ENCODE results near the gene DMD. TPM values are rescaled to one million over a fixed set of nuclear protein-coding genes. Genes with fewer than 3 reads are reported as not detected.

DMD gene
- total RNA-seq, 2 donors from 2014 or later: 19.6 to 24.9 TPM

DNA sequence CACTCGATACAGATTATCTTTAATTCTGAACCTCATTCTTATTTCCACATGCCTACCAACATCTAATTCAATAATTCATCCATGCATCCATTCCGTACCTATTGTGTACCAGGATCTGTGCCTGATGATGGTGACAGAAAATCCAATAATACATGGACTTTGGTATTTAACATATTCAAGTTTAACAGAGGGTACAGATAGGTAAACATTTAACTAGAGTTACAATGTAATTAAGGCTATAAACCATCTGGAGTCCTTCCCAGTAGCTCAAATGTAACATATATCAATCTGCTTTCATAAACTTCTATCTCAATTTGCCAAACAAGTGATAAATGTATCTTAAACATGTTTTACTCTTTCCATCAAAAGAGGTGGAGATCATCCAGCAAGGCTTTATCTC, 1578.0 kb downstream of the DMD start:
- TF ChIP-seq, protein P1, sequence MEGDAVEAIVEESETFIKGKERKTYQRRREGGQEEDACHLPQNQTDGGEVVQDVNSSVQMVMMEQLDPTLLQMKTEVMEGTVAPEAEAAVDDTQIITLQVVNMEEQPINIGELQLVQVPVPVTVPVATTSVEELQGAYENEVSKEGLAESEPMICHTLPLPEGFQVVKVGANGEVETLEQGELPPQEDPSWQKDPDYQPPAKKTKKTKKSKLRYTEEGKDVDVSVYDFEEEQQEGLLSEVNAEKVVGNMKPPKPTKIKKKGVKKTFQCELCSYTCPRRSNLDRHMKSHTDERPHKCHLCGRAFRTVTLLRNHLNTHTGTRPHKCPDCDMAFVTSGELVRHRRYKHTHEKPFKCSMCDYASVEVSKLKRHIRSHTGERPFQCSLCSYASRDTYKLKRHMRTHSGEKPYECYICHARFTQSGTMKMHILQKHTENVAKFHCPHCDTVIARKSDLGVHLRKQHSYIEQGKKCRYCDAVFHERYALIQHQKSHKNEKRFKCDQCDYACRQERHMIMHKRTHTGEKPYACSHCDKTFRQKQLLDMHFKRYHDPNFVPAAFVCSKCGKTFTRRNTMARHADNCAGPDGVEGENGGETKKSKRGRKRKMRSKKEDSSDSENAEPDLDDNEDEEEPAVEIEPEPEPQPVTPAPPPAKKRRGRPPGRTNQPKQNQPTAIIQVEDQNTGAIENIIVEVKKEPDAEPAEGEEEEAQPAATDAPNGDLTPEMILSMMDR (conservative IDR thresholded peaks at IDR 0.05): no peak
- Mint-ChIP-seq H3K27ac (no peak overlapping the region), H3K9me3 (peaks cover 17% of the 10 kb centered on the region), H3K4me1 (peaks cover 5% of the 10 kb centered on the region), H3K4me3 (no peak overlapping the region), H3K27me3 (ENCODE audit: insufficient read depth) (no peaks in the 10 kb centered on the region), H3K36me3 (ENCODE audit: low read depth) (no peaks in the 10 kb centered on the region)
- Histone ChIP-seq H3K9ac (ENCODE audit: extremely low read depth, low read length, poor library complexity, severe bottlenecking) (no peak overlapping the region), H3K27me3 (ENCODE audit: control insufficient read depth, insufficient read depth, low read length, poor library complexity, severe bottlenecking) (no peaks in the 10 kb centered on the region), H3K4me3 (ENCODE audit: low read length) (no peak overlapping the region), H3K27ac (ENCODE audit: low read depth, low read length) (no peak overlapping the region), H3K9me3 (ENCODE audit: control insufficient read depth, low read length) (no peaks in the 10 kb centered on the region), H3K4me1 (ENCODE audit: control insufficient read depth, insufficient read depth, low read length) (no peaks in the 10 kb centered on the region), H3K36me3 (ENCODE audit: control insufficient read depth, insufficient read depth, low read length) (no peaks in the 10 kb centered on the region)
- DNase-seq: no peak
- WGBS, 2 experiments (ENCODE audit: insufficient coverage in 1 of 2, insufficient read length in 1 of 2): 80 to 81% methylated on average over 1 to 2 of the region's 2 CpGs

DNA sequence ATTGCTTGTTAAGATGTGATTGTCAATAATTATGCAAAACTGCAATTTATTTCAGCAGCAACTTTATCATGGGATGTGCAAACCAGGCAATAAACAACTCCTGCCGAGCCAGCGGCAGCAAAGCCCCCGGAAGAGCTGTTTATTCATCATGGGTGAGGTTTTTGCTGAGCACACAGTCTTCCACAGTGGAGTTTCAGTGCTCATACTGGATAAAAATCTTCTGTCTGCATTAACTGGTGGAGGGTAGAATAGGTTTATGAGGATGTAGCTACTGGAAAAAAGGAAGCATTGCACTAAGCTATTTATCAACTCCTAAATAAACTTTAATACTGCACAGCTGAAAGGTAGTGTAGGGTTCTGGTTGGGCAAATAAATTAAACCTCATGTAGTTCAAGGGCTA, 1582.2 kb downstream of the DMD start:
- Histone ChIP-seq H3K4me3 (ENCODE audit: low read length) (no peak overlapping the region), H3K9me3 (ENCODE audit: control insufficient read depth, low read length) (no peaks in the 10 kb centered on the region), H3K27me3 (ENCODE audit: control insufficient read depth, insufficient read depth, low read length, poor library complexity, severe bottlenecking) (no peaks in the 10 kb centered on the region), H3K36me3 (ENCODE audit: control insufficient read depth, insufficient read depth, low read length) (no peaks in the 10 kb centered on the region), H3K4me1 (ENCODE audit: control insufficient read depth, insufficient read depth, low read length) (no peaks in the 10 kb centered on the region), H3K9ac (ENCODE audit: extremely low read depth, low read length, poor library complexity, severe bottlenecking) (no peak overlapping the region), H3K27ac (ENCODE audit: low read depth, low read length) (no peak overlapping the region)
- TF ChIP-seq, protein P1 (conservative IDR thresholded peaks at IDR 0.05): no peak
- Mint-ChIP-seq H3K36me3 (ENCODE audit: low read depth) (no peaks in the 10 kb centered on the region), H3K4me1 (peaks cover 5% of the 10 kb centered on the region), H3K4me3 (no peak overlapping the region), H3K27me3 (ENCODE audit: insufficient read depth) (no peaks in the 10 kb centered on the region), H3K27ac (no peak overlapping the region), H3K9me3 (peaks cover 12% of the 10 kb centered on the region)
- DNase-seq: no peak
- 80% methylated on average over 3 of the region's 3 CpGs; no CpG with 5 or more reads in 1 of the 2 experiments for WGBS, 2 experiments (ENCODE audit: insufficient coverage in 1 of 2, insufficient read length in 1 of 2)

DNA sequence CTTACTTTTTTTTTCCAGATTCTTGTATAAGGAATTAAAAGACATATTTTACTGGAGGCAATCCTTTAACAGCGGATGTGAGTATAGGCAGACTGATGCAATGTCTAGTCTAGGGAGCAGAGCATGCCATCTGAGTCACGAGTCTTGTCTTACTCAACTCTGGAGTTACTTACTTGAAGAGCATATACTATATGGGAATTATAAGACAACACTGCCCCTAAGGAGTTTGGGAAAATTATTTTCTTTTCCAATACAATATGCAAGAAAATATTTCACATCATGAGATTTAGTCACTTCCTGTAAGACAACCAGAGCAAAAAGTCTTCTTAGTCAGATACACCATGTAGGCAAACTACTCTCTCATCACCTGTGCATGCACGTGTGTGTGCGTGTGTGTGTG, 1602.2 kb downstream of the DMD start:
- peaks cover 40% of the 10 kb centered on the region for H3K9me3 Mint-ChIP-seq
- no peaks in the 10 kb centered on the region for H3K27me3 ChIP-seq (ENCODE audit: control insufficient read depth, insufficient read depth, low read length, poor library complexity, severe bottlenecking)
- H3K9ac ChIP-seq (ENCODE audit: extremely low read depth, low read length, poor library complexity, severe bottlenecking): no peak overlapping the region
- H3K36me3 Mint-ChIP-seq (ENCODE audit: low read depth): no peaks in the 10 kb centered on the region
- WGBS, 2 experiments (ENCODE audit: insufficient coverage in 1 of 2, insufficient read length in 1 of 2): 78% methylated on average over 2 of the region's 4 CpGs; no CpG with 5 or more reads in 1 of the 2 experiments
- no peaks in the 10 kb centered on the region for H3K4me1 ChIP-seq (ENCODE audit: control insufficient read depth, insufficient read depth, low read length)
- no peaks in the 10 kb centered on the region for H3K36me3 ChIP-seq (ENCODE audit: control insufficient read depth, insufficient read depth, low read length)
- no peaks in the 10 kb centered on the region for H3K9me3 ChIP-seq (ENCODE audit: control insufficient read depth, low read length)
- H3K4me3 Mint-ChIP-seq: no peak overlapping the region
- DNase-seq: no peak
- no peak overlapping the region for H3K27ac ChIP-seq (ENCODE audit: low read depth, low read length)
- no peak overlapping the region for H3K27ac Mint-ChIP-seq
- H3K4me3 ChIP-seq (ENCODE audit: low read length): no peak overlapping the region
- TF ChIP-seq, protein P1 (conservative IDR thresholded peaks at IDR 0.05): no peak
- H3K4me1 Mint-ChIP-seq: no peaks in the 10 kb centered on the region
- H3K27me3 Mint-ChIP-seq (ENCODE audit: insufficient read depth): no peaks in the 10 kb centered on the region
